HepG2 (cell line): Measurements from ENCODE around the gene ZCCHC7. TPM values are rescaled to one million over a fixed set of nuclear protein-coding genes. Genes with fewer than 3 reads are reported as not detected.

Experiments used
- ATAC-seq: fragments of 200-7000 bp; cut with Tn5 transposase; 3 replicates; pipeline ENCODE4 v1.9.1; 2020; ENCODE audit warnings: mild to moderate bottlenecking, moderate library complexity
- BruUV-seq: library from RNA; stranded (reverse); fragments of 400-500 nt; replicated peaks from 2 replicates; lab custom pipeline; 2021; lab: Mats Ljungman, UMichigan
- CTCF ChIA-PET: fragments of 300-600 bp; formaldehyde crosslinking; extraction: SDS; loops from one replicate; lab custom pipeline; 2021; ENCODE audit warnings: low total read pairs, inconsistent platforms, low intra/inter-chr PET ratio; lab: Yijun Ruan, JAX
- POLR2A ChIA-PET: fragments of 350-600 bp; sonication (Branson Sonifier 250); formaldehyde crosslinking; loops from one replicate; lab custom pipeline; 2020; ENCODE audit warnings: antibody characterized with exemption, inconsistent platforms; lab: Yijun Ruan, JAX
- DNase-seq: peaks from one replicate; pipeline ENCODE4 v3.0.0-alpha.2; 2015; ENCODE audit warnings: low spot score
- FAIRE-seq: peaks from 3 replicates; lab custom pipeline; 2011; peaks lifted over from hg19 to GRCh38; lab: Jason Lieb, UNC
- H2AFZ ChIP-seq: one replicate; pipeline ENCODE4 v1.6.1; 2011; ENCODE audit warnings: low read length, inconsistent platforms
- H3K27ac ChIP-seq: fragments of 300-600 bp; 3 replicates; pipeline ENCODE4 v1.8.0; 2011; ENCODE audit warnings: mixed run types, mild to moderate bottlenecking, mixed read lengths, low read length, inconsistent platforms; ENCODE audit not compliant: insufficient read depth; ENCODE audit errors: extremely low read length
- H3K27me3 ChIP-seq, 2 experiments: fragments of 200-600 bp in 1 of 2; 2 replicates in 1 of 2; 3 replicates in 1 of 2; pipeline versions ENCODE4 v1.6.0 to v1.8.0; 2011; ENCODE audit warnings: low read length in 2 of 2, mild to moderate bottlenecking in 2 of 2, moderate library complexity in 2 of 2, inconsistent platforms in 1 of 2; ENCODE audit not compliant: insufficient read depth in 2 of 2, control insufficient read depth in 1 of 2
- H3K36me3 ChIP-seq, 2 experiments: fragments of 200-600 bp in 1 of 2; replicated peaks in 1 of 2; 2 replicates in 1 of 2; 3 replicates in 1 of 2; pipeline versions ENCODE4 v1.5.1 to v1.8.0; 2011; ENCODE audit warnings: low read length in 2 of 2, inconsistent platforms in 1 of 2; ENCODE audit not compliant: insufficient read depth in 2 of 2, control insufficient read depth in 1 of 2
- H3K4me1 ChIP-seq: 2 replicates; pipeline ENCODE4 v1.5.1; 2012; ENCODE audit warnings: low read length, inconsistent platforms; ENCODE audit not compliant: insufficient read depth
- H3K4me2 ChIP-seq: 2 replicates; pipeline ENCODE4 v1.6.0; 2011; ENCODE audit warnings: low read depth, low read length, inconsistent platforms
- H3K4me3 ChIP-seq, 3 experiments: fragments of 200-600 bp in 1 of 3; sonication (generic), shearing (Covaris generic) in 1 of 3; replicated peaks in 1 of 3; 2 replicates each; pipeline ENCODE4 v1.5.1; 2011 to 2016; ENCODE audit warnings: low read length in 3 of 3, inconsistent platforms in 2 of 3, low read depth in 2 of 3, mild to moderate bottlenecking in 2 of 3, control low read depth in 1 of 3, mixed read lengths in 1 of 3; ENCODE audit not compliant: insufficient read depth in 1 of 3
- H3K79me2 ChIP-seq: one replicate; pipeline ENCODE4 v1.6.1; 2011; ENCODE audit warnings: low read length, inconsistent platforms; ENCODE audit not compliant: insufficient read depth
- H3K9ac ChIP-seq: 2 replicates; pipeline ENCODE4 v1.6.0; 2011; ENCODE audit warnings: mild to moderate bottlenecking, low read depth, low read length, inconsistent platforms; ENCODE audit not compliant: insufficient read depth
- H3K9me3 ChIP-seq: 2 replicates; pipeline ENCODE4 v1.5.1; 2012; ENCODE audit warnings: mild to moderate bottlenecking, low read length
- H4K20me1 ChIP-seq: 2 replicates; pipeline ENCODE4 v1.6.0; 2011; ENCODE audit warnings: inconsistent platforms, mild to moderate bottlenecking, low read length, moderate library complexity; ENCODE audit not compliant: insufficient read depth
- CBFB ChIP-seq: sonication (generic); formaldehyde crosslinking; IDR thresholded peaks from 2 replicates; pipeline ENCODE4 v1.4.0; 2020; ENCODE audit warnings: missing genetic modification reagents
- NR1H2 ChIP-seq: sonication (generic); formaldehyde crosslinking; IDR thresholded peaks from 2 replicates; pipeline ENCODE4 v1.8.1; 2022; ENCODE audit warnings: low read depth, missing genetic modification reagents, borderline replicate concordance
- REPIN1 ChIP-seq: sonication (generic); formaldehyde crosslinking; IDR thresholded peaks from 2 replicates; pipeline ENCODE4 v1.8.0; 2022; ENCODE audit warnings: missing genetic modification reagents, low read depth, mild to moderate bottlenecking, borderline replicate concordance
- TEAD3 ChIP-seq: optimal IDR thresholded peaks from 2 replicates; pipeline ENCODE3; 2016; ENCODE audit warnings: borderline replicate concordance
- ZNF564 ChIP-seq: sonication (generic); formaldehyde crosslinking; IDR thresholded peaks from 2 replicates; pipeline ENCODE4 v1.8.1; 2023; ENCODE audit warnings: mild to moderate bottlenecking, missing genetic modification reagents
- WGBS: methylation state at CpG from one replicate; pipeline ENCODE4 v1.1.6; 2017; ENCODE audit warnings: low lambda C conversion rate; 5-methylcytosine and 5-hydroxymethylcytosine counted together
- in situ Hi-C: cut with HindIII; loops from 2 replicates; pipeline ENCODE4 v1.10.0; 2017; ENCODE audit warnings: low pct_unique_long_range_greater_than_20kb; ENCODE audit not compliant: extremely low pct_ligation_motif_present
- intact Hi-C: fragments of 100-400 bp; cut with micrococcal nuclease; formaldehyde crosslinking; loops from one replicate; pipeline ENCODE4 v1.10.0; 2022; ENCODE audit not compliant: unreplicated experiment
- polyA plus RNA-seq, 8 experiments: library from polyadenylated mRNA; depleted of rRNA in 3 of 8; stranded (reverse) in 7 of 8; unstranded in 1 of 8; fragments of >200 nt; fragmentation: Illumina TruSeq in 4 of 8; extraction: Trizol in 4 of 8; gene quantifications; 2 replicates each; pipeline versions ENCODE4 v1.2.1 to v1.2.3, GENCODE V29; 2011 to 2016; ENCODE audit warnings: low read depth in 4 of 8, missing spikeins in 1 of 8, mixed read lengths in 1 of 8; ENCODE audit not compliant: insufficient read depth in 1 of 8
- total RNA-seq, 5 experiments: library from RNA; depleted of rRNA; stranded (reverse); fragments of >200 nt; fragmentation: Illumina TruSeq; extraction: Trizol; gene quantifications; 2 replicates each; pipeline ENCODE4 v1.2.3, GENCODE V29; 2016; ENCODE audit warnings: low read depth in 1 of 5
- TF ChIP-seq, protein P1 (sequence below): sonication (generic); formaldehyde crosslinking; IDR thresholded peaks from 2 replicates; pipeline ENCODE4 v1.9.0; 2021; ENCODE audit warnings: missing genetic modification reagents, borderline replicate concordance
- TF ChIP-seq, protein P2 (sequence below): sonication (generic); formaldehyde crosslinking; IDR thresholded peaks from 2 replicates; pipeline ENCODE4 v1.4.0; 2020; ENCODE audit warnings: missing genetic modification reagents
- TF ChIP-seq, protein P3 (sequence below): sonication (generic); formaldehyde crosslinking; IDR thresholded peaks from 2 replicates; pipeline ENCODE4 v1.4.0; 2020; ENCODE audit warnings: missing genetic modification reagents
- TF ChIP-seq, protein P4 (sequence below): sonication (generic); formaldehyde crosslinking; IDR thresholded peaks from 2 replicates; pipeline ENCODE4 v1.5.1; 2020; ENCODE audit warnings: mild to moderate bottlenecking, missing genetic modification reagents, borderline replicate concordance

ZCCHC7 gene
- total and polyA plus RNA-seq, 2 of the 13 experiments (the other 11 are each of a cell fraction or from before 2014, with no cell fraction given) = 13.6 to 19.3 TPM

DNA sequence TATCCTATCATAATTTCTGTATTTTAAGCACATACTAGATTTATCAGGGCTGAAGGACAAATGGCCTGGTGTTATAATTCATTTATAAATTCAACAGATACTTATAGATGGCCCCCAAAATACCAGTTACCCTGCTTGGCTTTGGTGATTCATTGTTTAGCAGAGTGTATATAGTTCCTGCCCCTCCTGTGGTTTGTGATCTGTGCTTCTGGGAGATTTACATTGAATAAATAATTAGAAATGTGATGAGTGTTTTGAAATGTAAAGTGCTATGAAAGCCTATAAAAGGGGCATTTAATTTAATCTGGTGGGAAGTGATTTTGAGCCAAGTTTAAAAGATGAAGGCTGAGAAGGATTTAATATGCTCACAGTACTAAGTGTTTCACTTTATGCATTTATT is 36.7 kb upstream of the ZCCHC7 start:
- Histone ChIP-seq H3K27me3 (no peaks in the 10 kb centered on the region), H3K9me3 (no peaks in the 10 kb centered on the region), H3K4me3 (no peak overlapping the region), H3K79me2 (peaks cover 41% of the 10 kb centered on the region), H3K4me1 (peaks cover 41% of the 10 kb centered on the region), H3K27ac (no peak overlapping the region), H3K4me2 (no peak overlapping the region), H4K20me1 (no peaks in the 10 kb centered on the region; the same call in none of the 2 replicates), H3K9ac (no peak overlapping the region), H2AFZ (no peak overlapping the region), H3K36me3 (peaks cover 5 to 15% of the 10 kb centered on the region in 2 experiments; a peak in 4 of 5 replicates)
- DNase-seq (no peak), ATAC-seq (no peak), FAIRE-seq (no peak)
- intact Hi-C loops (no loop called here), in situ Hi-C loops (no loop called here)
- TF ChIP-seq TEAD3 (no peak), NR1H2 (CRISPR knock-in tag) (no peak)
- TF ChIP-seq, protein P1, sequence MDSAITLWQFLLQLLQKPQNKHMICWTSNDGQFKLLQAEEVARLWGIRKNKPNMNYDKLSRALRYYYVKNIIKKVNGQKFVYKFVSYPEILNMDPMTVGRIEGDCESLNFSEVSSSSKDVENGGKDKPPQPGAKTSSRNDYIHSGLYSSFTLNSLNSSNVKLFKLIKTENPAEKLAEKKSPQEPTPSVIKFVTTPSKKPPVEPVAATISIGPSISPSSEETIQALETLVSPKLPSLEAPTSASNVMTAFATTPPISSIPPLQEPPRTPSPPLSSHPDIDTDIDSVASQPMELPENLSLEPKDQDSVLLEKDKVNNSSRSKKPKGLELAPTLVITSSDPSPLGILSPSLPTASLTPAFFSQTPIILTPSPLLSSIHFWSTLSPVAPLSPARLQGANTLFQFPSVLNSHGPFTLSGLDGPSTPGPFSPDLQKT = no peak
- TF ChIP-seq, protein P2, sequence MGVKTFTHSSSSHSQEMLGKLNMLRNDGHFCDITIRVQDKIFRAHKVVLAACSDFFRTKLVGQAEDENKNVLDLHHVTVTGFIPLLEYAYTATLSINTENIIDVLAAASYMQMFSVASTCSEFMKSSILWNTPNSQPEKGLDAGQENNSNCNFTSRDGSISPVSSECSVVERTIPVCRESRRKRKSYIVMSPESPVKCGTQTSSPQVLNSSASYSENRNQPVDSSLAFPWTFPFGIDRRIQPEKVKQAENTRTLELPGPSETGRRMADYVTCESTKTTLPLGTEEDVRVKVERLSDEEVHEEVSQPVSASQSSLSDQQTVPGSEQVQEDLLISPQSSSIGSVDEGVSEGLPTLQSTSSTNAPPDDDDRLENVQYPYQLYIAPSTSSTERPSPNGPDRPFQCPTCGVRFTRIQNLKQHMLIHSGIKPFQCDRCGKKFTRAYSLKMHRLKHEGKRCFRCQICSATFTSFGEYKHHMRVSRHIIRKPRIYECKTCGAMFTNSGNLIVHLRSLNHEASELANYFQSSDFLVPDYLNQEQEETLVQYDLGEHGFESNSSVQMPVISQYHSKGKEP (CRISPR knock-in tag) = no peak
- ChIA-PET CTCF (no interaction called here), POLR2A (interaction anchor here (2.8 kb wide), 1 partner anchor 37 kb away, joined by 8 read pairs; the partner anchor contains the start of gene ZCCHC7)
- no TSS peak for BruUV-seq

DNA sequence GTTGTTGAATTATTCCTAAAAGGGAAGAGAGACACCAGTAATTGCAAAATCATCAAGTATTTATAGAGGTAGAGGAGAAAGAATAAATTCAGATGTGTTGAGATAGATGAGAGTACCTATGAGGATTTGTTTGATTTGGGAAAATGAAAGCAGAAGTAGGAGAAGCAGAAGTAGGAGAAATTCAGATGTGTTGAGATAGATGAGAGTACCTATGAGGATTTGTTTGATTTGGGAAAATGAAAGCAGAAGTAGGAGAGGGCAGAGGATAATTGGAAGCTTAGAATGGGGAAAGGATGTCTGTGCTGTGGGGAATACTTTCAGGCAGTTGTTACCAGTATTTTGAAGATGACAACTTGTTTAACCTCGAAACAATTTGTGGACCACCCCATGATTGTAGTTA is 35.1 kb upstream of the ZCCHC7 start:
- no peak for FAIRE-seq
- BruUV-seq = no TSS peak
- no peak overlapping the region for H3K4me3 ChIP-seq
- H3K79me2 ChIP-seq = peaks cover 41% of the 10 kb centered on the region
- ATAC-seq = no peak
- TF ChIP-seq REPIN1 (CRISPR knock-in tag) (no peak), ZNF564 (CRISPR knock-in tag) (no peak), CBFB (CRISPR knock-in tag) (no peak)
- TF ChIP-seq, protein P3, sequence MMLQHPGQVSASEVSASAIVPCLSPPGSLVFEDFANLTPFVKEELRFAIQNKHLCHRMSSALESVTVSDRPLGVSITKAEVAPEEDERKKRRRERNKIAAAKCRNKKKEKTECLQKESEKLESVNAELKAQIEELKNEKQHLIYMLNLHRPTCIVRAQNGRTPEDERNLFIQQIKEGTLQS (CRISPR knock-in tag) = no peak
- TF ChIP-seq, protein P4, sequence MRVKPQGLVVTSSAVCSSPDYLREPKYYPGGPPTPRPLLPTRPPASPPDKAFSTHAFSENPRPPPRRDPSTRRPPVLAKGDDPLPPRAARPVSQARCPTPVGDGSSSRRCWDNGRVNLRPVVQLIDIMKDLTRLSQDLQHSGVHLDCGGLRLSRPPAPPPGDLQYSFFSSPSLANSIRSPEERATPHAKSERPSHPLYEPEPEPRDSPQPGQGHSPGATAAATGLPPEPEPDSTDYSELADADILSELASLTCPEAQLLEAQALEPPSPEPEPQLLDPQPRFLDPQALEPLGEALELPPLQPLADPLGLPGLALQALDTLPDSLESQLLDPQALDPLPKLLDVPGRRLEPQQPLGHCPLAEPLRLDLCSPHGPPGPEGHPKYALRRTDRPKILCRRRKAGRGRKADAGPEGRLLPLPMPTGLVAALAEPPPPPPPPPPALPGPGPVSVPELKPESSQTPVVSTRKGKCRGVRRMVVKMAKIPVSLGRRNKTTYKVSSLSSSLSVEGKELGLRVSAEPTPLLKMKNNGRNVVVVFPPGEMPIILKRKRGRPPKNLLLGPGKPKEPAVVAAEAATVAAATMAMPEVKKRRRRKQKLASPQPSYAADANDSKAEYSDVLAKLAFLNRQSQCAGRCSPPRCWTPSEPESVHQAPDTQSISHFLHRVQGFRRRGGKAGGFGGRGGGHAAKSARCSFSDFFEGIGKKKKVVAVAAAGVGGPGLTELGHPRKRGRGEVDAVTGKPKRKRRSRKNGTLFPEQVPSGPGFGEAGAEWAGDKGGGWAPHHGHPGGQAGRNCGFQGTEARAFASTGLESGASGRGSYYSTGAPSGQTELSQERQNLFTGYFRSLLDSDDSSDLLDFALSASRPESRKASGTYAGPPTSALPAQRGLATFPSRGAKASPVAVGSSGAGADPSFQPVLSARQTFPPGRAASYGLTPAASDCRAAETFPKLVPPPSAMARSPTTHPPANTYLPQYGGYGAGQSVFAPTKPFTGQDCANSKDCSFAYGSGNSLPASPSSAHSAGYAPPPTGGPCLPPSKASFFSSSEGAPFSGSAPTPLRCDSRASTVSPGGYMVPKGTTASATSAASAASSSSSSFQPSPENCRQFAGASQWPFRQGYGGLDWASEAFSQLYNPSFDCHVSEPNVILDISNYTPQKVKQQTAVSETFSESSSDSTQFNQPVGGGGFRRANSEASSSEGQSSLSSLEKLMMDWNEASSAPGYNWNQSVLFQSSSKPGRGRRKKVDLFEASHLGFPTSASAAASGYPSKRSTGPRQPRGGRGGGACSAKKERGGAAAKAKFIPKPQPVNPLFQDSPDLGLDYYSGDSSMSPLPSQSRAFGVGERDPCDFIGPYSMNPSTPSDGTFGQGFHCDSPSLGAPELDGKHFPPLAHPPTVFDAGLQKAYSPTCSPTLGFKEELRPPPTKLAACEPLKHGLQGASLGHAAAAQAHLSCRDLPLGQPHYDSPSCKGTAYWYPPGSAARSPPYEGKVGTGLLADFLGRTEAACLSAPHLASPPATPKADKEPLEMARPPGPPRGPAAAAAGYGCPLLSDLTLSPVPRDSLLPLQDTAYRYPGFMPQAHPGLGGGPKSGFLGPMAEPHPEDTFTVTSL = no peak
- H3K27ac ChIP-seq = no peak overlapping the region
- H2AFZ ChIP-seq = no peak overlapping the region
- no peak overlapping the region for H3K9ac ChIP-seq
- H3K9me3 ChIP-seq = no peaks in the 10 kb centered on the region
- 95% methylated on average over 1 of the region's 1 CpG for WGBS
- no peaks in the 10 kb centered on the region; the same call in none of the 2 replicates for H4K20me1 ChIP-seq
- no peak overlapping the region for H3K4me2 ChIP-seq
- in situ Hi-C loops (no loop called here), intact Hi-C loops (no loop called here)
- peaks cover 5 to 15% of the 10 kb centered on the region in 2 experiments; a peak in 4 of 5 replicates for H3K36me3 ChIP-seq
- H3K27me3 ChIP-seq = no peaks in the 10 kb centered on the region
- CTCF ChIA-PET = no interaction called here
- POLR2A ChIA-PET = no interaction called here
- H3K4me1 ChIP-seq = peaks cover 35% of the 10 kb centered on the region
- no peak for DNase-seq
